T follicular helper cell (primary cell): Measurements from ENCODE around the gene CRACDL.

Experiments
- DNase-seq: peaks from one replicate; pipeline ENCODE4 v3.0.0-alpha.2; 2020; ENCODE audit warnings: low read depth

CRACDL gene

DNA sequence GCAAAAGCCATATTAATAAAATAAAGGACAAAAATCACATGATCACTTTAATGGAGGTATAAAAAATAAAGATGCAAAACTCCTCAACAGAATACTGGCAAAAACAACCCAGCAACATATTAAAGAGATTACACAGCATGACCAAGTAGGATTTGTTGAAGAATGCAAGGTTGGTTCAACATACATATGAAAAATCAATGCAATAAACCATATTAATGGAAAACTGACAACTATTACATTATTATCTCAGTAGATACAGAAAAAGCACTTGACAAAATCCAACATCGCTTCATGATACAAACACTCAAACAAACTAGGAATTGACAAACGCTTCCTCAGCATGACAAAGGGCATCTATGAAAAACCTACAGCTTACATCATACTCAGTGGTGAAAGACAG lies 76.7 kb downstream of the CRACDL start:
- no peak for DNase-seq

DNA sequence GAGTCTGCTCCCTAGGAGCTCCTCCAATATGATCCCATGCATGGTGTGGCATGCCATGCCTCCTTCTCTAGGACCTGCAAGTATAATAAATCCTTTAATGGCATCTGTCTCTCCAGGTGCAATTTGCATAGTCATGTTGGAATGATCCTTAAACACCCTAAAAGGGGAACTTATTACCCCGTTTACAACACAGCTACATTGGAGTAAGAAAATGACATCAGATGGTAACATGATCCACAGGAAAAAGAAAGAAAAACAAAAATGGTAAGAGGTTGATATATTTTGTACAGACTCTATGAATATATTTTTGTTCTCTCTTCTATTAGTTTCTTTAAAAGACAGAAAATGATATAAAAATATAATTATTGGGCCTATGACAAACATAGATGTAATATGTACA lies 79.0 kb downstream of the CRACDL start:
- no peak for DNase-seq

DNA sequence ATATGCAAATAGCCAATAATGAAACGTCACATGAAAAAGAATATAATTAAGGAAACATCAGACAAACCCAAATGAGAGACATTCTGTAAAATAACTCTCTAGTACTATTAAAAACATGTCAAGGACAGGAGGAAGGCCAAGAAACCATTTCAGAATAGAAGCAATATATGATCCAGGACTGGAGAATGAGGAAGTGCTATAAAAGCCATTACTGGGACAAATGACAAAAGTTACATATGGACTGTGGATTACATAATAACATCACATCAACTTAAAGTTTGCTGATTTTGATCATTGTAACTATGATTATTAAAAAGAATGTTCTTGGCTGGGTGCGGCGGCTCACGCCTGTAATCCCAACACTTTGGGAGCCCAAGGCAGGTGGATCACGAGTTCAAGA lies 81.3 kb downstream of the CRACDL start:
- DNase-seq = no peak

DNA sequence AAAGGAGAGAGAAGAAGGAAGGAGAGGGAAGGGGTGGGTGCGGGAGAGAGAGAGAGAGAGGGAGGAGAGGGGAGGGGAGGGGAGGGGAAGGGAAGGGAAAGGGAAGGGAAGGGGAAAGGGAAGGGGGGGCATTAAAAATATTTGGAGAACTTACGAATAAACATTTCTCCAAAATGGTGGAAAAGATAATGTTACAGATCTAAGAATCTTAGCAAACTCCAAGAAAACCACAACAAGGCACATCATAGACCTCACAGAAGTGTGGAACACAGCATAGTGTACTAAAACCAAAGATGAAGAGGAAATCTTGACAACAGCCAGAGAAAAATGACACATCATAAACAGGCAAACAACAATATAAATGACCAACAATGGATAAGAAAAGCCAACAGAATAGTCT lies 83.1 kb downstream of the CRACDL start:
- no peak for DNase-seq

DNA sequence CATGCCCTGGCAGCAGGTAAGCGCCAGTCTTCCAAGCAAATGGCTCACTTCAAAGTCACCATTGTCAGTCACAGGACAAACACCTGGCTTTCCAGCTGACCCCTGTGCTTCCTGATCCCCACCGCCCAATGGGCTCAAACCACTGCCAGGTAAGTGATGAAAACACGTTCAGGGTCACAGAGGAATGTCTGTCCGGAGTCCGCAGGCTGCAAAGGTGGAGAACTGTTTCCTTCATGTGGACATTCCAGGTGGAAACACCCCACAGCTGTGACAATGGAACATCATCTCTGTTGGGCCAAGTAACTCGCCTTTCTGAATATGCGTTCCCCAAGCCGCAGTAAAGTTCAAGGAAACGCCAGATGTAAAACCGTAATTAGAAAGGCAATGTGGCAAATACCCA lies 86.0 kb downstream of the CRACDL start:
- DNase-seq = no peak

DNA sequence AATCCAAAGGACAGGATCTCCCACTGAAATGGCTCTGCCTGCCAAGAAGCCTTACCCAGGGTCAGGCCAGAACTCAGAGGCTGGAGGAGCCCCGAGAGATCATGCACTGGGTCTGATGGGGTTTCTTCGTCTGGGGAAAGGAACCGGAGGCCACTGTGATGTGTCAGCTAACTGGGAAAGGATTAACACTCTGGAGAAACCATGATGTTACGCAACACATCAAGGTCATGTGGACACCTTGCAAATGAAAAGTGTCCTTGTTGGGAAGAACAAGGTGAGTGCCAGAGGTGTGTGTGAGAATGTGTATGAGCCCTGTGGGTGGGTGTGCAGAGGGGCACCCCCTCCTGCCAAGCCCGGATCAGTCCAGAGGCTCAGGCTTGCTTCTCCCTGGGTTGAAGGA lies 86.9 kb downstream of the CRACDL start:
- no peak for DNase-seq

DNA sequence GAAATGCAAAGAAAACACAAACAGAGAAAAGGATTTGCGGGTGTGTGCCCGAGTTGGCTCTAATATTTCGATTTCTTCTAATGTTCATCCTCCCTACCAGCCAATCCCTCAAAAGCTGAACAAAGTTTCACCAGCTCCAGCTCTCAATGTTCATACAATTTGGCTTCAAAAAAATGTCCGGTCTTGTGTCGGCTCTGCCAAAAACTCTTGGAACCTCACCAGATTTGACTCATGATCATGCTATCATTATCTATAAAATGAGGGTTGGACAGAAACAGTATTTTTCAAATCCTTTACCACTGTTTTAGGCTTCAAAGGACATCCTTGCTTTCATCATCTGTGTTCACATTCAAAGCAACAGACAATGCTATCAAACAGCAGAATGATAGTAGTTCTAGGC lies 88.2 kb downstream of the CRACDL start:
- DNase-seq = no peak

DNA sequence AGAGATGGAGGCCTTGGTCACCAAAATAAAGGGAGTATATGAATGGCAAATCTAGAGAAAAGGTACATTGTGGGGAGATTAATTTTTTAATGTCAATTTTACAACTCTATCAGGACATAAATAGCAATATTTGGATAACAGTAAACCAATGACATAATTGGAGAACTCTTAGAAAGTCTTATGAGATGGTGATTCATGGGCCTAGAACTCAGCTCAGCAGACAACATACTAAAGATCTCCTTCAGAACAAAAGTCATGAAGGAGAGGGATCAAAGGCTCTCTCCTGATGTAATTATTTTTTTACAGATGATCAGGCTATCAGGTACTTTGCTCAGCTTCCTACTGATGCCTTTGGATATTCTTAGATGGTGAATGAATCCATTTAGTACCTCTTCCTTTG lies 90.0 kb downstream of the CRACDL start:
- no peak for DNase-seq

DNA sequence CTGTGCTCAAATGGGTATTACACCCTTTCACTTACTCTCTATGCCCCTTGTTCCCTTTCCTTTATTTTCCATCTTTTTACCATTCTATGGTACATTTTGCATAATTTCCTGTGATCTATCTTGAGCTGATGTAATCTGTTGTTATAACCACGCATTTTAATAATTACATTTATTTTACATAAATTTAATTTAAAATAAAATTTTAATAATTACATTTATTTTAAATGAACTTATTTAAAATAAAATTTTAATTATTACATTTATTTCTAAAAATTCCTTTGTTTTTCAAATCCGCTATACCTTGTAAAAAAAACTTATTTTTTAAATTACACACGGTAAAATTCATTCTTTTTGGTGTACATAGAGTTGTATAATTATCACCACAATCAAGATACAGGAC lies 93.9 kb downstream of the CRACDL start:
- DNase-seq = no peak

DNA sequence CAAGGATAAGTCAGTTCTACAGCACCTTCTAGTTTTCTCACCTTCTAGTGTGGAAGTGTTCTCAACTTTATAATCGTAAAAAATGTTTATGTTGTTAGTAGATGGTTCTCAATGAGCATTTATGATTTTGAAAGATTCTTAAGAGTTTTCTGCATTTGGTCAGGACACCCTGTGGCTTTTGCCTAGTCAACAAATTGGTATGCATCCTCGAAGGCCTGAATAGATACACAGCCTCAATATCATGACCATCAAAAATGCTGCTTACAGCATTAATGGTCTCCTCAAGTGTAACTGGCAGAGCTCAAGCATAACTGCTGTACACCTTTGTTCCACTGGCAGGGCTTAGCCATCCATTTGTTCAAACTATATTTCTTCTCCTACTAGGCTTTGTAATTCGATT lies 96.7 kb downstream of the CRACDL start:
- DNase-seq = no peak

DNA sequence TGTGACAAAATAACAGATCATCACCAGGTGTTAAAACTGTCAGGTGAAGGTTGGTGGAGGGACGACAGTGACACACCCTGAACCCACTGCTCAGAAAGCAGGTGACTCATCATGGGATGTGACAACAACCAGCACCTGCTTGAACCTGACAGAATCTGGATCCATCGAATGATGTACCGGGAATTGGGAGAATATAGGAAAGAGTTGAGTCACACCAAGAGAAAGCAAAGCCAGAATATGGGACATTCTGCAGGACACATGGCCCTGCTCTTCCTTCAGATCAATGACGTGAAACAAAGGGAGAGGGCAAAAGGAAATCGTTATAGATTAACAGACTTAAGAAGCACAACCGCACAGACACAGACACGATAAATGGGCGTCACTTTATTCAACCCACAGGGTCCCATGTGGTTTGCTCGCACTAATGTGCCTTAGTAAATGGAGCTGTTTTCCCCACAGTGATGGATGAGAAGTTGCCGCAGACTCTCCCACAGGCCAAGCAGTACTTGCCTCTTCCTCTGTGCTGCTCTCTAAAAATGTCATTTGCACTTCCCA lies 100.1 kb downstream of the CRACDL start:
- DNase-seq = peak; percentile 52

DNA sequence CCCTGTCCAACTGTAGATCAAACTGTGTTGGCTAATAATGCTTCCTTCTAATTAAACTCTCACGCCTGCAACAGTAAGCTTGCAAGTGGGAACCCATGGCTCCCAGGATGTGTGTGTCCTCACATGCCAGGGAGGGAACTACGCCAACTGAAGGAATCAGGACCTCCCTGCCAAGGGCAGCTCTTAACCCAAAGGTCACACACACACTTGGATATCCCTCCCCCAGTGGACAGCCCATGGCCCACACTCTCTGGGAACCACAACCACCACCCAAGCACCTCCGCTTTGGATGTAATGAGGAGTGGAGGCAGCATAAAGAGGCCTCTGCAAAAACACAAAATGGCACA lies 102.1 kb downstream of the CRACDL start:
- DNase-seq = no peak

DNA sequence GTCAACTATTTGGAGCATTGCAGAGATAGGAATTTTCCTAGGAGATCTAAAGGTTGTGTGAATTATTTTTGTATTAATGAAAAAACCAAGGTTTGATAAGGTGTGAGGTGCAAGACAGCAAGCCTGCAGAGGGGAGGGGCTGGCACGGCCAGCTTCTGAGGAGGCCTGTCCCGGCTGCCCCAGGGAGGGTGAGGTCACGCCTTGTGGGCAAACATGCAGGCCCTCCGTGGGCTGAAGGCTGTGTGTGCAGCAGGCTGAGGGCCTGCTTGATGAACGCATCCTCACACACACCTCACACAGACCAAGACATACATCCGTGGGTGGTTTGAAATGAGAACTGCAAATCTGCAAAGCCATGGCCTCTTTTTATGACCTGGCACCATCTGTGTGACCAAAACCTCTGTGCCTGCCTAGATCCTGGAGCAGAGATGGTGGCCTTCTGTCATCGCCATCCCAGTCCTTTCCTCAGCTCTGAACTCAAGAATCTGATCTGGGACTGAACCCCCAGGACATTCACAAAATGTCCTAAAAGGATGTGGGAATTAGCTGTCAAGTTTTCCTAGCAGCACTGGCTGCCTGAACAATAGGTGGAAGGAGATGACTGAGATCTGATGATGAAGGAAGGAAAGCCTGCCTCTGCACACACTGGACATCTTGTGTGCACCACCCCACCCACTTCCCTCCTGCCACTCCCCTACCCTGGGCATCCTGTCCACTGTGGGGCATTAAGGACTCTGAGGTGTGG lies 102.7 kb downstream of the CRACDL start:
- no peak for DNase-seq

DNA sequence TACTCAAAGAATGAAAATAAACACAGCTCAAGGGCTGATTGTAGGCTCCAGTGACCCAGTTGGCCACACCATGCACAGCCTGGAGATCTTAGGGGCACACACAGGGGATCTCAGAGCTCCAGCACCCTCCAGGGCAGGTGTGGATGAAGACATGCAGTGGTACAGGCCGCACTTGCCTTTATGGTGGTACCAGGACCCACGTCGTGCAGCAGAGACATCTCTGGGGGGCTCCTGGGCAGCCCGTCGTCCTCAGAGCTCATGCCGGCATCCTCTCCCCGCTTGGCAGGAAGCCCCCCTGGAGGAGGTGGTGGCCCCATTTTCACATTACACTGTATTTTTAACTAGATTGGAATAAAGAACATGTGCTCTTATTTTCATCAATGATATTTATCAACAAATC lies 103.9 kb downstream of the CRACDL start:
- no peak for DNase-seq

DNA sequence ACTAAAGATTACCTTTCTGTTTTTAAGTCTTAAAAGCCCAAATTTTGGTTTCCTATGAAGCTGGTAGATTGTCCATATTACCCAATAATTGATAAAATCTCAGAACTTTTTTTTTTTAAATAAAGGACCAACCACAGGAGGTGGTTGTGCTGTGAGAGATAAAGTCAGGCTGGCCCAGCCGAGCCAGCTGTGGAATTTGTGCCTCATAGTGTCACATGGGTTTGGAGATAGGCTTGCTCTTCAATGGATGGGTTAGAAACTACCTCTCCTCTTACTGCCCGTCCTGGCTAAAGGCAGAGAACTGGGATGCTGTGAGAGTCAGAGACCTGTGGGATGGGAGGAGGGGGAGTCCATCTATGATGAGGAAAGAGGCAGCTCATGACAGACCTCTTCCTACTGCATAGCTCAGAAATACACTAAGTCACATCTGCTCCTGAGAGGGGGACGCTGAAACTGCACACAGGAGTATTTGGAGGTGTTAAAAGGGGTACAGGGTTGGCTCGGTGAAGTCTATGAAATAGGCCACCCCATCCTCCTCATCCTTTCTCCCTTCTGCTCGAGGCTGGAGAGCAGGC lies 105.4 kb downstream of the CRACDL start:
- no peak for DNase-seq

DNA sequence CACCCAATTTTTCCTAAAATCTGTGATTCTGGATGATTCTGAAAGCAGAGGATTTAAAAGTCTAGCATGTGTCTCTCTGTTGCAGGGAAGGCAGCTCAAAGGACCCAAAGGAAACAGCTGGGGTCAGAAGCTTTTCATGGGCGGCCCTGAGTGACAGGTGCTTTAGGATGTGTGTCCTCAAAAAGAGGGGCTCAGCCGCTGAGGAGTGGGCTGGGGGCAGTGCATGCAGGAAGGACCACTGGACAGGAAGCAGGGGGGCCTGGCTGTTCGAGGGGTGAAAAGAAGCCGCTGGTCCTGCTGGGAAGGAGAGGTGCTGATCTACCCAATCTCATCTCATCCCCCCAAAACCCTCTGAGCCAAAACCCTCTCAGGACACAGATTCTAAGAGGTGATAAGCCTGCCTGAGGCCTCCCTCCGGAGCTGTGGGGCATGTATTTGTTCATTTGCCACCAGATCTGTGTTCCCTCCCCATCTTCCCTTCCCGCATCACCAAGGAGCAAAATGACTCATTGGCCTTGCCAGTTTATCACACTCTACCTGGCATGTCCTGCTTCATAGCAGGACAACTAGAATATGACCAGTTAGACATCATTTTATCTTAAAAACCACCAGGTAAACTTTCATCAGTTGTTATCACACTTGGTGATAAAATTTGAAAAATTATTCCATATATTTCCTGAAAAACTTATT lies 106.3 kb downstream of the CRACDL start:
- DNase-seq = no peak

DNA sequence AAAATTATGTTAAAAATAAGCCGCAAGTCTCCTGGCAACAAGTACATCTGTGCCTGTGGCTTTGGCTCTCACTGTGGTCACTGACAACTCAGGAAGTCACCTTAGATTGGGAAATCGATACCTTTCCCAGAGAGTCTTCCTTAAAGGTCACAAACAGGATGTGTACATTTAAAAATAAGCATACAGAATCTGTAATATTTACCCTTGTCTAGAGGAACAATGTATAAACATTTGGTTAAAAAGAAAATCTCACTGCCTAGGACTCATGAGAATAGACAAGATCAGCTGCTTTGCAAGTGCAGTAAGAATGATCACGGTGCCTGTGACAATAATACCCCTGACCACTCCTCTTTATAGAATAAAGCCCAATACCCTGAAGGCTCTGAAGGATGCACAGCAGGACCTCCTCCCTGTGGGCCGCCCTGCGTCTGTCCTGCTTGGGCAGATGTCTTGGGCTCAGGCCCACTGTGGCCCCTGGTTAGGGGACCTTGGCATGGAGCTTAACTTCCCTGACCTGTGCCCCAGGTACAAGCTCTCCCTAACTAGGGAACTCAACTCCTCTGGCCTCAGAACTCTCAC lies 107.1 kb downstream of the CRACDL start:
- no peak for DNase-seq

DNA sequence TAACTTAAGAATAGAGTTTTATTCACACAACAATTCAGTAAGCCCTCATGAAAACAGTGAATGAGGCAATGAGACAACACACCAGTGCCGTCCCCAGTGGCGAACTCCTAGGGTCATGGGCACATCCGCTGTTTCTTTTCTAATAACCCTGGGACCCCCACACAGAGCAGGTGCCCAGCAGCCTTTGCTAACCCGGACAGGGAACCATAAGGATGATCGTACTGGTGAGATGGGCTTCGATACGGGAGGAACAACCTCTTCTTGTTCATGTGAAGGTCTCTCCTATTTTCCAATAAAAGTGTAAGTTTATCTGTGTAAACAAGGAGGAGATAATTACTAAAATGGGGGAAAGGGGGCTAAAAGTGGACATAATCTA lies 107.7 kb downstream of the CRACDL start:
- DNase-seq = no peak

DNA sequence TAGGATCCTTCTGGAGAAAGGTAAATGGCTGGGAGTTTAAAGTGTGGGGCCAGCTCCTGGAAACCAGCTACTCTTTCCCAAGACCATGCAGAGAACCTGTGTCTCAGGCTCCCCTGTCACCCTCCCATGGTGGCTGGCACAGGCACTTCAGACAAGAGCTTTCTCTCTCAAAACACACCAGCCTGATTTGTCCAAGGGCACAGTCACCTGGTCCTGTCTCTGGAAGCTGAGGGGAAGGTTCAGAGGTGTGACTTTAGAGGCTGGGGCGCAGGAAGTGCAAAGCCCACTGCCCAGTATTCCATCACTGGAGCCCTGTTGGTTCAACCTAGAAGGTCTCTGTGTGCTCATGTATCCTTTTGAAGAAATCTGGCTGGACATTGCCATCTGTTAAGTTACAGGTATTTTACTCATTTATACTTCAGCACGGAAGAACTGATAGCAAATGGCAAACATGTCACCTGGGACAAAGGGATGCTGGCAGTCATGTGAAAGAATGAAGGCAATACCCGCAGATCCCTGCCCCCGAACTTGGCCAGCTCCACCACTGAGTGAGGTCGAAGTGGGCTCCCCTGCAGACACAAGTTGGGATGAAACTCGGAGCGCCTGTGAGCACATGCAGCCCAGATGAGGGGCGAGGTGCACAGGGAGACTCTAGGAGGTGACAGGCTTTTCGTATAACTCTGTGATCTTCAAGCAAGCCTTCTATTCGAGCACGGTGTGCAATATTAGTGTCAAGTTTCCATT lies 108.2 kb downstream of the CRACDL start:
- DNase-seq = no peak

DNA sequence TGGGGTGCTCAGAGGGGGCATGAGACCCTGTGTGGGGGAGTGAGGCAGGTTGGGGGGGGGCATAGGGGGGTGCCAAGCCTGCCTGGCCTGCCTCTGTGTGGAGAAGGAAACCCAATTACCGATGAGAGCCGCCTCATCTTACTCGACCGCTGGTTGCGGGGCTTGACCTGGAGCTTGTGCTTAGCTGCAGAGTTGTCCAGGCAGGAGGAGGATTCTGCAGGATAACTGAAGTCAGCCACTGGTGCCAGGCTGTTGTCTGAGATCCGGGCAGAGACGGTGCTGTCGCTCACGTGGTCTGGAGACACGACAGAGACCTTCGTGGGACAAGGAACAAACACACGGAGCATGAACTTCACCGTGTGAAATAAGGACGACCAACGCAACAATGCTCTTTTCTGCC lies 109.2 kb downstream of the CRACDL start:
- no peak for DNase-seq

DNA sequence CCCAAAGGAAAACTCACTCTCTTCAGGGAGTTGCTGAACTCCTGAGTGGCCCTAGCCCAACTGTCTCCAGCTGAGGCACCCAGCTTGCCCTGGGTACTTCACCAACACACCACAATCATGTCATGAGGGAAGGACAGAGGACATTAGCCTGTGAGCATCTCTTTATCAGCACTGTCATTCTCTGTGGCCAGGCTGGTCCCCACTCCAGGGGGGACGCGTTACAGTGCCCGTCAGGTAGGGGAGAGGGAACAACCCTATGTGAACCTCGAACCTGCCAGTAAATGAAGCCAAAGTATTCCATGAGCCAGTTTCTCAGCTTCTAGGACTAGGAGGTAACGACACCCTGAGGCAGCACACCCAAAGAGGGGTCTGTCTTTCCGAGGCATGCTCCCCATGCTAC lies 110.2 kb downstream of the CRACDL start:
- no peak for DNase-seq

DNA sequence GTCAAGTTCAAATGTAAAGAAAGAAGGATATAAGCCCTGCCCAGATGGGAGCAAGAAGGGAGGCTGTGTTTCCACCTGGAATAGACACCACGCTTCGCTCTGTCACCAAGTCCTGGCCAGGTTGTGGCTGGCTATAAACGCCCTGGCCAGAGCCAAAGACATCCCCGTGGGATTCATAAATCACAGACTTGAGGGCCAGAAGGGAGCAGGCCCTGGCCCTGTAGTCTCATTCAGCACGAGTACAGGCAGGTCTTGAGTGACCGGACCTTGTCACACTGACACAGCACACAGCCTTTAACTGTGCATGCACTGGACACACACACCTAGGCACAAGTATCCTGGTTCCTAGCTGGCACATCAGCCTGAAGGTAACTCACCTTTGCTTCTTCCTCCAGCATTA lies 110.6 kb downstream of the CRACDL start:
- DNase-seq = no peak

DNA sequence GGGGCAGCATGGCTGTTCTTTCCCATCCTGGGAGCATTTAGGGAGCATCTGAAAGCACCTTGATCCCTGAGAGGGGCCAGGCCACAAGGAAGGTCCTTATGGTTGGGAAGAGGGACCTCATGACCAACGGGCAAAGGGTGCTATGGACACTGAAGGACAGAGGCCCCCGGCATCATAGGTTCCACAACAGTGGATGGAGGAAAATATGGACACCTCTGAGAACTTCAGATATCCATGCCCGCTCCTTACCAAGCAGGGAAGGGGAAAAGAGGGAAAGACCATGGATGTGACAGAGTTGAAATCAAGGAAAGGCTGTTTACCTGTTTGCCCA lies 111.0 kb downstream of the CRACDL start:
- no peak for DNase-seq
